ENCODE measurements around the gene CAMKK1.

CAMKK1 gene

DNA sequence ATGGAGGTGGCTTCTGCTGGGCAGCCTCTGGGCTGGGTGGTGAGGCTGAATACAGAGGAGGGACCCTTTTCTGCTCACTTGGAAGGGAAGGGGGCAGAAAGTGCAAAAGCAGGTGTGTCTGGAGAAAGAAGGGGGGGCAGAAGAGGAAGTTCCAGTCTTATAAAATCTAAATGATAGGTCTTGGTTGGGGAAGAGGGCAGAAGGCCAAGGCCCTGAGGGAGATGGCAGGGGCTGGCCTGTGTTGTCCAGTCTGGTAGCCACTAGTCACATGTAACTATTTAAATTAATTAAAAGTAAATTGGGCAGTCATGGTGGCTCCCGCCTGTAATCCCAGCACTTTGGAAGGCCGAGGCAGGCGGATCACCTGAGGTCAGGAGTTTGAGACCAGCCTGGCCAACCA lies 2.5 kb upstream of the CAMKK1 start:
- no peak for DNase-seq

GRCh38 chr17:3894911-3895343 lies 2.1 kb upstream of the CAMKK1 start:
- no peak for DNase-seq

GRCh38 chr17:3894188-3894587 lies 1.3 kb upstream of the CAMKK1 start:
- no peak for DNase-seq

GRCh38 chr17:3893720-3894116 lies 865 bp upstream of the CAMKK1 start:
- DNase-seq, result no peak

DNA sequence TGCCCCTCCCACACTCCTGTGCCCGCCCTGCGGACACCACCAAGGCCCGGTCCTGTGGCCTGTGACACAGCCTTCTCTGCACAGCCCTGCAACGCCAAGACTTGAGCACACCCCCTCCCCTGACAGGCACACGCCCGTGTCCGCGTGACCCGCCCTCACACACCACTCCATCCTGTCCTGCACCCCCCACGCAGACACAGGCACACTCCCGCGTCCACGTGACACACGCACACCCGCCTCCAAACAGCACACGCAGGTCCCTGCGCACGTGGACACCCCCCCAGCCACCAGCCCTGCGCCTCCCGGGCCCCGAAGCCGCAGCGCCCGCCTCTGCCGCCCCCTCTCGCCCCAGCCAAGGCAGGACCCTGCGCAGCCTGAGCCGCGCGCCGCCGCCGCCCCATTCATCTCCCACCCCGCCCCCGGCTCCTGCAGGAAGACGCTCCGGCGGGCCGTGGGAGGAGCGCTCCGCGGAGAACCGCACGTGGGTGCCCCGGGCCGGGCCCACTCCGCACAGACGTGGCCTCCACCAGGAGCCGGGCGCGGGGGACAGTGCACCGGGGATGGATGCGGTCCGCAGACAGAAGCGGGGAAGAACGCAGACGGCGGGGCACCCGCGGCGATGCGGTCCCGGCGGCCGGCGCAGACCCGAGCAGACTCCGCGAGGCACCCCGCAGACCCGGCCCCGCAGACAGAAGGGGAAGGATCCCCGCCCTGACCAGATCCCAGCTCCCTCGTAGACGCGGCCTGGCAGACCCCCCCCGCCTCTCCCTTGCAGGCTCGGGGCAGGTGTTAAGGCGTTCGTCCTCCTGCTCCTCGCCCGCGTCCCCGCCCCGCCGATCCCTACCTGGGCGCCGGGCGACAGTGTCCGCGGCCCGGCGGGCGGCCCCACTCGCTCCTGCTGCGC lies 506 bp downstream of the CAMKK1 start:
- DNase-seq, result peak; percentile 74

- no peak for DNase-seq
Observed at GRCh38 chr17:3891626-3892094, 1.2 kb downstream of the CAMKK1 start.

GRCh38 chr17:3890878-3891219 lies 2.0 kb downstream of the CAMKK1 start:
- no peak for DNase-seq

GRCh38 chr17:3890082-3890877 lies 2.6 kb downstream of the CAMKK1 start:
- peak; percentile 40 for DNase-seq

DNA sequence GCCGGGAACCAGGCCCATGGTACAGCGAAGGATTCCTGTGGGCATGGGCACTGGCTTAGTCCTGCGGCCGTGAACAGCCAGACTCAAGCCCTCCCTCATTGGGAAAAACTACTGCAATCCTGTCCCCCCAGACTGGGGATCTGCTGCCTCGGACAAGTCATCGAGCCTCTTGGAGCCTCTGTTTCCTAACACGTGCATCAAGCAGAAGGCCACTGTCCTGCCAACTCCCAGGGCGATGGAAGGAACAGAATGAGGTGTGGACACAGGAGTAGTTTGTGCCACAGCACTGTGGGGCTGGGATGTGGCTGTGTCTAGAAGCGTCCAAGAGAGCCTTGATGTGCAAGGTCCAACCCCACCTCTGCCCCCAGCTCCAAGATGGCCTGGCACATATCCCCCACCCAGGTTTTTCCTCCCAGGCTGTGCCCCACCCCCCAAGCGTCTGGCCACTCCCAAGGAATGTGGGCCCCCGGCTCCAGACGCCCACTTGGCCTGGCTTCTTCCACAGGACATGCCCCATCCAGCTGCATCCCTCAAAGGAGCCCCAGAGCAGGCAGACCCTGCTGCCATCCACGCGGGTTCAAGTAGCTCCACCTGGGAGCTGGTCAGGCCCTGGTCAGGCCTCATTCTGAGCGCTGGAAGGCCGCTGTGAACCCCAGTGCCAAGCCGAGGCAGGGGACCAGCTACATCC lies 3.4 kb downstream of the CAMKK1 start:
- DNase-seq, result no peak

GRCh38 chr17:3888343-3889171 lies 4.3 kb downstream of the CAMKK1 start:
- no peak for DNase-seq

GRCh38 chr17:3887804-3888203 lies 5.0 kb downstream of the CAMKK1 start:
- no peak for DNase-seq

- DNase-seq, result no peak
Observed at GRCh38 chr17:3887394-3887793, 5.5 kb downstream of the CAMKK1 start.

- DNase-seq, result no peak
Observed at GRCh38 chr17:3886776-3887175, 6.1 kb downstream of the CAMKK1 start.

- DNase-seq, result no peak
Observed at GRCh38 chr17:3885970-3886369, 6.9 kb downstream of the CAMKK1 start.

DNA sequence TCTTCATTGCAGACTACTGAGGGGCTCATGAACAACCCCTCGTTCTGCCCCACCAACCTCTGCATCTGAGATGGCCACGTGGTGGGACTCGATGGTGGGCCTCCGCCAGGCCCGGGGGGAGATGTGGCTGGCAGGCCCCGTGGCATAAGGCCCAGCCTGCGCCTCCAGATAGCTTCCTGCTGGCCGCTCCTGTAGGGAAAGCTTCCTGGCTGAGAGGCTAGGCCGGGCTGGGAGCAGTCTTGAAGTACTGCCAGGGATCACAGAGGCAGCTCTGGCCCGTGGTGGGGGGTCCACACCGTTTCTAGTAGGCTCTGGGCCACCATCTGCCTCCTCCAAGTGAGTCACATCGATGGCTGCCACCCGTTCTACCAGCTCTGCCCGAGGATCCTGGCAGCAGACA lies 7.6 kb downstream of the CAMKK1 start:
- DNase-seq, result no peak

GRCh38 chr17:3884188-3884587 lies 8.7 kb downstream of the CAMKK1 start:
- no peak for DNase-seq

GRCh38 chr17:3882276-3882675 lies 10.6 kb downstream of the CAMKK1 start:
- DNase-seq, result no peak

DNA sequence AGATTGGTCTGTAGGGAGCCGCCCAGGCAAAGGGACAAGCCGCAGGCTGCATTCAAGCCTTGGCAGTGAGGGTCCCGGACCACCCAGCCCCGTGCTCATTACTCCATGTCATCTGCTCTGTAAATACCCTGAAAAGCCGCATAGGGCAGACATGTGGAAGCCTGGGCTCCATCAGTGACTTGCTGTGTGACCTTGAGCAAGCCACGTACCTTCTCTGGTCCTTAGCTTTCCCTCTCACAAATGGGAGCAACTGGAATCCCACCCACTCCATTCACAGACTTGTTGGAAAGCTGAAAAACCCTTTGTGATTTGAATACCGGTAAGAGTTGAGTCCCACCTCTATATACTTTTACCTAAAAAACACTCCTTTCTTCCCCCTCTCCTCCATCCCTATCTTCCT lies 11.9 kb downstream of the CAMKK1 start:
- DNase-seq, result no peak

GRCh38 chr17:3879591-3880417 lies 13.0 kb downstream of the CAMKK1 start:
- no peak for DNase-seq

DNA sequence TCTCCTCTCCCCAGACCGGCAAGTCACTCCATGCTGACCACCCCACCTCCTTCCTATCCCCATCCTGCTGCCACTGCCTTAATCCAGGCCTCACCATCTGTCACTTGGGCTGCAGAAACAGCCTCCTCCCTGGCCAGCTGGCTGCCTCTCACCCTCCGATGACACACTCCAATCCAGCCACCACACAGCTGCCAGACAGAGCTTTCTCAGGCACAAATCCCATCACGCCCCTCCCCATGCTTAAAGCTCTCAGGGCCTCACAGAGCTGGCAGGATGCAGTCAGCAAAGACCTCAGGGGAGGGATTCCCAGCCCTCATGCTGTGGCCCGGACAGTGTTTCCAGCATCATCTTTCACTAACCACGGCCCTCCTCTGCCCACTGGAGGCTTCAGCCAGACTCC lies 13.7 kb downstream of the CAMKK1 start:
- no peak for DNase-seq

GRCh38 chr17:3877220-3877619 lies 15.6 kb downstream of the CAMKK1 start:
- DNase-seq, result no peak

DNA sequence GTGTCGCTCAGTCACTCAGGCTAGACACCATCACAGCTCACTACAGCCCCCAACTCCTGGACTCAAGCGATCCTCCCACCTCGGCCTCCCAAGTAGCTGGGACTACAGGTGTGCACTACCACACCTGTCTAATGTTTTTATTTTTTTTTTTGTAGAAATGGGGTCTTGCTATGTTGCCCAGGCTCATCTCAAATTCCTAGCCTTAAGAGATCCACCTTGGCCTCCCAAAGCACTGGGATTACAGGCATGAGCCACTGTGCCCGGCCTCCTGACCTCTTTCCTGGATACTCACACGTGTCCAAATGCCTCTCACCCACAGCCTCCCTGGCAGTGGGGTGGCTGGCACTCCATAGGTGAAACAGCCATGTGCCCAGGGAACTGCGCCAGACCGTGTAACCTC lies 17.5 kb downstream of the CAMKK1 start:
- no peak for DNase-seq
